Astrocyte (in vitro differentiated cells and primary cell): Measurements from ENCODE around the gene DNAJC4. TPM values are rescaled to one million over a fixed set of nuclear protein-coding genes. Genes with fewer than 3 reads are reported as not detected.

Experiments used
- DNase-seq: peaks from one replicate; pipeline ENCODE4 v3.0.0-alpha.2; 2010; ENCODE audit warnings: low read depth
- FAIRE-seq: peaks from 2 replicates; lab custom pipeline; 2011; peaks lifted over from hg19 to GRCh38; lab: Jason Lieb, UNC
- H2AFZ ChIP-seq: 2 replicates; pipeline ENCODE4 v1.6.0; 2012; ENCODE audit warnings: low read depth, low read length, inconsistent platforms
- H3K27ac ChIP-seq: 2 replicates; pipeline ENCODE4 v1.5.1; 2011; ENCODE audit warnings: low read depth, low read length, inconsistent platforms
- H3K27me3 ChIP-seq: 2 replicates; pipeline ENCODE4 v1.6.0; 2011; ENCODE audit warnings: low read length, inconsistent platforms; ENCODE audit not compliant: insufficient read depth
- H3K36me3 ChIP-seq: 2 replicates; pipeline ENCODE4 v1.5.1; 2011; ENCODE audit warnings: low read length, inconsistent platforms; ENCODE audit not compliant: insufficient read depth
- H3K4me1 ChIP-seq: 2 replicates; pipeline ENCODE4 v1.5.1; 2011; ENCODE audit warnings: low read length, inconsistent platforms; ENCODE audit not compliant: insufficient read depth
- H3K4me2 ChIP-seq: 2 replicates; pipeline ENCODE4 v1.6.0; 2012; ENCODE audit warnings: low read length, inconsistent platforms
- H3K4me3 ChIP-seq: 2 replicates; pipeline ENCODE4 v1.5.1; 2011; ENCODE audit warnings: low read depth, mild to moderate bottlenecking, low read length, inconsistent platforms; ENCODE audit not compliant: insufficient read depth
- H3K79me2 ChIP-seq: 2 replicates; pipeline ENCODE4 v1.6.0; 2012; ENCODE audit warnings: mild to moderate bottlenecking, low read length, inconsistent platforms; ENCODE audit not compliant: insufficient read depth
- H3K9ac ChIP-seq: 2 replicates; pipeline ENCODE4 v1.6.0; 2012; ENCODE audit warnings: mild to moderate bottlenecking, low read length, inconsistent platforms
- H3K9me3 ChIP-seq: 2 replicates; pipeline ENCODE4 v1.5.1; 2012; ENCODE audit warnings: low read depth, mild to moderate bottlenecking, low read length, inconsistent platforms; ENCODE audit not compliant: insufficient read depth
- H4K20me1 ChIP-seq: 2 replicates; pipeline ENCODE4 v1.6.0; 2012; ENCODE audit warnings: low read length, inconsistent platforms; ENCODE audit not compliant: insufficient read depth
- H3K27ac Mint-ChIP-seq: one replicate; pipeline ENCODE4 v1.8.0; 2021; ENCODE audit warnings: mild to moderate bottlenecking, mixed read lengths; ENCODE audit not compliant: unreplicated experiment
- H3K27me3 Mint-ChIP-seq: one replicate; pipeline ENCODE4 v1.8.0; 2021; ENCODE audit warnings: low read depth, mixed read lengths; ENCODE audit not compliant: unreplicated experiment
- H3K36me3 Mint-ChIP-seq: one replicate; pipeline ENCODE4 v1.8.0; 2021; ENCODE audit warnings: low read depth, mixed read lengths; ENCODE audit not compliant: unreplicated experiment
- H3K4me1 Mint-ChIP-seq: one replicate; pipeline ENCODE4 v1.8.0; 2021; ENCODE audit warnings: low read depth, mixed read lengths; ENCODE audit not compliant: unreplicated experiment
- H3K4me3 Mint-ChIP-seq: one replicate; pipeline ENCODE4 v1.8.0; 2021; ENCODE audit warnings: mild to moderate bottlenecking, moderate library complexity, mixed read lengths; ENCODE audit not compliant: unreplicated experiment
- H3K9me3 Mint-ChIP-seq: one replicate; pipeline ENCODE4 v1.8.0; 2021; ENCODE audit warnings: mild to moderate bottlenecking, mixed read lengths; ENCODE audit not compliant: unreplicated experiment
- CTCF ChIP-seq: IDR thresholded peaks from 2 replicates; pipeline ENCODE4 v1.5.1; 2011; ENCODE audit warnings: low read depth, mild to moderate bottlenecking, inconsistent platforms, low read length, moderate library complexity; ENCODE audit not compliant: insufficient read depth
- EZH2 ChIP-seq: IDR thresholded peaks from 2 replicates; pipeline ENCODE4 v1.6.1; 2012; ENCODE audit warnings: mild to moderate bottlenecking, low read length, inconsistent platforms; ENCODE audit not compliant: insufficient read depth
- total RNA-seq: library from RNA; stranded (reverse); gene quantifications from 2 replicates; pipeline ENCODE4 v1.2.1, GENCODE V29; 2021

Gene DNAJC4
- total RNA-seq, 1 donor from 2014 or later = 23.8 TPM

- H3K4me3 ChIP-seq = no peak overlapping the region
- H3K36me3 ChIP-seq = no peaks in the 10 kb centered on the region
- no peak overlapping the region for H3K9ac ChIP-seq
- H3K4me3 Mint-ChIP-seq = no peak overlapping the region
- H3K27ac ChIP-seq = no peak overlapping the region
- TF ChIP-seq EZH2 (no peak), CTCF (no peak)
- no peaks in the 10 kb centered on the region for H3K9me3 Mint-ChIP-seq
- no peak overlapping the region for H3K4me2 ChIP-seq
- FAIRE-seq (no peak), DNase-seq (no peak)
- no peak overlapping the region for H2AFZ ChIP-seq
- H3K27me3 Mint-ChIP-seq = no peaks in the 10 kb centered on the region
- H3K9me3 ChIP-seq = no peaks in the 10 kb centered on the region
- H4K20me1 ChIP-seq = no peaks in the 10 kb centered on the region
- peaks cover 16% of the 10 kb centered on the region for H3K79me2 ChIP-seq
- peaks cover 10% of the 10 kb centered on the region for H3K4me1 ChIP-seq
- H3K4me1 Mint-ChIP-seq = peaks cover 3% of the 10 kb centered on the region
- H3K27ac Mint-ChIP-seq = no peak overlapping the region
- H3K36me3 Mint-ChIP-seq = peaks cover 7% of the 10 kb centered on the region
- H3K27me3 ChIP-seq = no peaks in the 10 kb centered on the region
Measured at GRCh38 chr11:64281957-64282770, 51.8 kb downstream of the DNAJC4 start.

- peak overlapping the region; percentile 27 for H3K4me3 Mint-ChIP-seq
- Histone ChIP-seq H3K4me2 (peak overlapping the region; percentile 23), H3K4me3 (no peak overlapping the region), H3K27me3 (no peaks in the 10 kb centered on the region), H2AFZ (no peak overlapping the region), H3K9ac (no peak overlapping the region), H3K9me3 (no peaks in the 10 kb centered on the region), H3K36me3 (no peaks in the 10 kb centered on the region), H3K4me1 (peaks cover 10% of the 10 kb centered on the region), H3K27ac (no peak overlapping the region), H3K79me2 (peaks cover 16% of the 10 kb centered on the region), H4K20me1 (no peaks in the 10 kb centered on the region)
- DNase-seq (no peak), FAIRE-seq (no peak)
- no peak overlapping the region for H3K27ac Mint-ChIP-seq
- H3K4me1 Mint-ChIP-seq = peaks cover 3% of the 10 kb centered on the region
- no peaks in the 10 kb centered on the region for H3K9me3 Mint-ChIP-seq
- H3K27me3 Mint-ChIP-seq = no peaks in the 10 kb centered on the region
- TF ChIP-seq CTCF (no peak), EZH2 (no peak)
- H3K36me3 Mint-ChIP-seq = peaks cover 7% of the 10 kb centered on the region
Measured at GRCh38 chr11:64283092-64283491, 52.7 kb downstream of the DNAJC4 start.

Other genes starting within 250 kb of the DNAJC4 start
- 77.9 and 78.5 TPM in 2 replicates for gene OTUB1, start 244.1 kb upstream of the DNAJC4 start, total RNA-seq
- gene FLRT1, start 194.6 kb upstream of the DNAJC4 start, total RNA-seq = 0.20 and 0.41 TPM in 2 replicates
- gene MACROD1, start 64.4 kb upstream of the DNAJC4 start, total RNA-seq = 3.4 and 5.1 TPM in 2 replicates
- 179 and 200 TPM in 2 replicates for gene STIP1, start 44.4 kb upstream of the DNAJC4 start, total RNA-seq
- gene FERMT3, start 23.8 kb upstream of the DNAJC4 start, total RNA-seq = 1.3 and 1.6 TPM in 2 replicates
- 28.8 and 29.4 TPM in 2 replicates for gene TRPT1, start 4.4 kb upstream of the DNAJC4 start, total RNA-seq
- gene NUDT22, start 4.3 kb upstream of the DNAJC4 start, total RNA-seq = 40.2 and 40.7 TPM in 2 replicates
- 30.4 and 36.8 TPM in 2 replicates for gene VEGFB, start 4.0 kb downstream of the DNAJC4 start, total RNA-seq
- gene FKBP2, start 10.5 kb downstream of the DNAJC4 start, total RNA-seq = 41.5 and 45.6 TPM in 2 replicates
- gene PPP1R14B, start 16.4 kb downstream of the DNAJC4 start, total RNA-seq = 338 and 370 TPM in 2 replicates
- gene PLCB3, start 21.0 kb downstream of the DNAJC4 start, total RNA-seq = 48.7 and 50.9 TPM in 2 replicates
- 43.6 and 46.6 TPM in 2 replicates for gene BAD, start 54.1 kb downstream of the DNAJC4 start, total RNA-seq
- gene GPR137, start 55.3 kb downstream of the DNAJC4 start, total RNA-seq = 46.8 and 48.5 TPM in 2 replicates
- gene KCNK4, start 60.8 kb downstream of the DNAJC4 start, total RNA-seq = 0.52 TPM in 1 of 2 replicates, not detected in the other
- gene CATSPERZ, start 69.8 kb downstream of the DNAJC4 start, total RNA-seq = not detected in 2 replicates
- 25.0 and 26.3 TPM in 2 replicates for gene ESRRA, start 75.0 kb downstream of the DNAJC4 start, total RNA-seq
- 130 and 146 TPM in 2 replicates for gene TRMT112, start 87.0 kb downstream of the DNAJC4 start, total RNA-seq
- 243 and 263 TPM in 2 replicates for gene PRDX5, start 87.6 kb downstream of the DNAJC4 start, total RNA-seq
- gene CCDC88B, start 109.7 kb downstream of the DNAJC4 start, total RNA-seq = 1.2 and 1.6 TPM in 2 replicates
- 30.7 and 36.2 TPM in 2 replicates for gene RPS6KA4, start 128.6 kb downstream of the DNAJC4 start, total RNA-seq